Caco-2 (cell line): Measurements from ENCODE around the gene LARP1B. TPM values are rescaled to one million over a fixed set of nuclear protein-coding genes. Genes with fewer than 3 reads are reported as not detected.

ENCODE experiments used
- BruUV-seq: library from RNA; stranded (reverse); fragments of 400-500 nt; replicated peaks from 2 replicates; lab custom pipeline; 2021; lab: Mats Ljungman, UMichigan
- CTCF ChIA-PET: fragments of 300-600 bp; sonication (Branson Sonifier 250); formaldehyde crosslinking; loops from one replicate; lab custom pipeline; 2022; ENCODE audit warnings: antibody characterized with exemption; lab: Charles Lee
- POLR2A ChIA-PET: fragments of 300-600 bp; sonication (Branson Sonifier 250); formaldehyde crosslinking; loops from one replicate; lab custom pipeline; 2022; ENCODE audit warnings: antibody characterized with exemption; lab: Charles Lee
- DNase-seq, 2 experiments: peaks; one replicate each; pipeline versions ENCODE4 v3.0.0 to v3.0.0-alpha.2; 2020 to 2022
- H3K27me3 ChIP-seq: replicated peaks from 2 replicates; pipeline ENCODE4 v1.6.0; 2011; ENCODE audit warnings: low read length; ENCODE audit not compliant: control insufficient read depth, insufficient read depth
- H3K36me3 ChIP-seq: 2 replicates; pipeline ENCODE4 v1.5.1; 2011; ENCODE audit warnings: low read length; ENCODE audit not compliant: control insufficient read depth, insufficient read depth
- H3K4me1 ChIP-seq: fragments of 250-450 bp; sonication (Bioruptor Pico); 2 replicates; pipeline ENCODE4 v1.5.1; 2020; ENCODE audit warnings: mild to moderate bottlenecking
- H3K4me3 ChIP-seq: 2 replicates; pipeline ENCODE4 v1.5.1; 2011; ENCODE audit warnings: low read depth, mild to moderate bottlenecking, control low read depth, low read length
- H3K9me3 ChIP-seq: fragments of 250-450 bp; sonication (Bioruptor Pico); 2 replicates; pipeline ENCODE4 v1.5.1; 2020; ENCODE audit warnings: mild to moderate bottlenecking, moderate library complexity
- H3K27ac Mint-ChIP-seq: one replicate; pipeline ENCODE4 v1.8.0; 2022; ENCODE audit warnings: mixed read lengths; ENCODE audit not compliant: unreplicated experiment
- H3K27me3 Mint-ChIP-seq: one replicate; pipeline ENCODE4 v1.8.0; 2022; ENCODE audit warnings: mixed read lengths; ENCODE audit not compliant: insufficient read depth, unreplicated experiment
- H3K36me3 Mint-ChIP-seq: one replicate; pipeline ENCODE4 v1.8.0; 2022; ENCODE audit warnings: mild to moderate bottlenecking, mixed read lengths; ENCODE audit not compliant: insufficient read depth, unreplicated experiment
- H3K4me1 Mint-ChIP-seq: one replicate; pipeline ENCODE4 v1.8.0; 2022; ENCODE audit warnings: low read depth, mixed read lengths; ENCODE audit not compliant: unreplicated experiment
- H3K4me3 Mint-ChIP-seq: one replicate; pipeline ENCODE4 v1.8.0; 2022; ENCODE audit warnings: mild to moderate bottlenecking, moderate library complexity, mixed read lengths; ENCODE audit not compliant: unreplicated experiment
- H3K9me3 Mint-ChIP-seq: one replicate; pipeline ENCODE4 v1.8.0; 2022; ENCODE audit warnings: mixed read lengths; ENCODE audit not compliant: unreplicated experiment
- intact Hi-C: fragments of 100-400 bp; cut with micrococcal nuclease; formaldehyde crosslinking; loops from one replicate; pipeline ENCODE4 v1.10.0; 2022; ENCODE audit not compliant: unreplicated experiment
- total RNA-seq: library from RNA; stranded (reverse); gene quantifications from 2 replicates; pipeline ENCODE4 v1.2.3, GENCODE V29; 2022
- TF ChIP-seq, protein P1 (sequence below), 2 experiments: fragments of 200-600 bp in 1 of 2; IDR thresholded peaks; 1 replicate in 1 of 2; 2 replicates in 1 of 2; pipeline versions ENCODE4 v1.5.1 to v1.8.0; 2011 to 2022; ENCODE audit warnings: antibody characterized with exemption in 1 of 2, control low read depth in 1 of 2, inconsistent platforms in 1 of 2, low read depth in 1 of 2, low read length in 1 of 2, mild to moderate bottlenecking in 1 of 2, moderate library complexity in 1 of 2; ENCODE audit not compliant: insufficient read depth in 1 of 2, severe bottlenecking in 1 of 2, unreplicated experiment in 1 of 2

The LARP1B gene
- total RNA-seq, 1 experiment from 2014 or later: 23.6 TPM

DNA sequence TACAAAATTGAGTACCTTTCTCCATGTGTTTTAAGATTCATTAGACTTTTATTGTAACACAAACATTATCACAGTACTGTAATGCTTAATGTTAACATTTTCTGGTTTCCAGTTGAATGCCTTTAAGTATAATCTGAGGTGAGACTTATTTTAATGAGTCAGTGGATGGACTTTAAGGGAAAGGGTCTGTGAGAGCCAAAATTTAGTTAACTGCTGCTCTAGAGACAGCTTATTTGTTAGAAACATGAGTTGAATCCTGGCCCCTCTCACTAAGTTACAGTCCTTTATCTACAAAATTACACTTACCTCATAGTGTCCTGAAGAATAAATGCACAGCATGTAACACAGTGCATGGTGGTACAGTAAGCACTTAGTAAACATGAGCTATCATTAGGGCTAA, 160.5 kb downstream of the LARP1B start:
- ChIA-PET CTCF (no interaction called here), POLR2A (no interaction called here)
- intact Hi-C loops: loop anchor here (2.0 to 10.0 kb wide), 3 partner anchors 31 to 203 kb away; no protein-coding TSS in a partner anchor
- Mint-ChIP-seq H3K4me1 (no peaks in the 10 kb centered on the region), H3K27me3 (no peaks in the 10 kb centered on the region), H3K9me3 (no peaks in the 10 kb centered on the region), H3K4me3 (no peak overlapping the region), H3K36me3 (no peaks in the 10 kb centered on the region), H3K27ac (no peak overlapping the region)
- Histone ChIP-seq H3K27me3 (no peaks in the 10 kb centered on the region), H3K4me1 (no peaks in the 10 kb centered on the region), H3K9me3 (no peaks in the 10 kb centered on the region), H3K36me3 (no peaks in the 10 kb centered on the region), H3K4me3 (no peak overlapping the region)
- DNase-seq: no peak
- TF ChIP-seq, protein P1, sequence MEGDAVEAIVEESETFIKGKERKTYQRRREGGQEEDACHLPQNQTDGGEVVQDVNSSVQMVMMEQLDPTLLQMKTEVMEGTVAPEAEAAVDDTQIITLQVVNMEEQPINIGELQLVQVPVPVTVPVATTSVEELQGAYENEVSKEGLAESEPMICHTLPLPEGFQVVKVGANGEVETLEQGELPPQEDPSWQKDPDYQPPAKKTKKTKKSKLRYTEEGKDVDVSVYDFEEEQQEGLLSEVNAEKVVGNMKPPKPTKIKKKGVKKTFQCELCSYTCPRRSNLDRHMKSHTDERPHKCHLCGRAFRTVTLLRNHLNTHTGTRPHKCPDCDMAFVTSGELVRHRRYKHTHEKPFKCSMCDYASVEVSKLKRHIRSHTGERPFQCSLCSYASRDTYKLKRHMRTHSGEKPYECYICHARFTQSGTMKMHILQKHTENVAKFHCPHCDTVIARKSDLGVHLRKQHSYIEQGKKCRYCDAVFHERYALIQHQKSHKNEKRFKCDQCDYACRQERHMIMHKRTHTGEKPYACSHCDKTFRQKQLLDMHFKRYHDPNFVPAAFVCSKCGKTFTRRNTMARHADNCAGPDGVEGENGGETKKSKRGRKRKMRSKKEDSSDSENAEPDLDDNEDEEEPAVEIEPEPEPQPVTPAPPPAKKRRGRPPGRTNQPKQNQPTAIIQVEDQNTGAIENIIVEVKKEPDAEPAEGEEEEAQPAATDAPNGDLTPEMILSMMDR (IDR thresholded peaks at IDR 0.05; ENCODE audit: insufficient read depth in 1 of 2, low read depth in 1 of 2, low read length in 1 of 2, severe bottlenecking in 1 of 2, unreplicated experiment in 1 of 2): no peak
- BruUV-seq: no TSS peak

DNA sequence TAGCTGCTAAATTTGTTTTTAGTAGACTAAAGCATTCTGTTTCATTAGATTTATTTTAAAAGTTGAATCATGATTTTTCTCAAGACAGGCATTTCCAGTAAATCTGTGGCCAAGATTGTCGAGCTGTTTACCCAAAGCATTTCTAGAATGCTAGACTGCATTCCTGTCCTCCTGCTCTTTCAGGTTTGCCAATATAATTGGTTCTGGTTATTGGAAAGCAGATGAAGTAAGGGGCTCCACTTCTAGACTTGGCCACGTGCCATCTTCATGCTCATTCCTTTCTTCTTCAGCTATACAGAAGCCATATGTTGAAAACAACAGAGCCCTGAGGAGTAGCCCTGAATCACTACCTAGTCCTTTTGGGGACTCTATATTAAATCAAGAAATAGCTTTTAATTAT, 164.0 kb downstream of the LARP1B start:
- Histone ChIP-seq H3K4me1 (no peaks in the 10 kb centered on the region), H3K4me3 (no peak overlapping the region), H3K27me3 (no peaks in the 10 kb centered on the region), H3K9me3 (no peaks in the 10 kb centered on the region), H3K36me3 (no peaks in the 10 kb centered on the region)
- H3K27me3 Mint-ChIP-seq: no peaks in the 10 kb centered on the region
- TF ChIP-seq, protein P1 (IDR thresholded peaks at IDR 0.05; ENCODE audit: insufficient read depth in 1 of 2, low read depth in 1 of 2, low read length in 1 of 2, severe bottlenecking in 1 of 2, unreplicated experiment in 1 of 2): no peak
- intact Hi-C loops: loop anchor here (10.0 kb wide), 1 partner anchor 200 kb away; no protein-coding TSS in a partner anchor
- peaks cover 7% of the 10 kb centered on the region for H3K4me1 Mint-ChIP-seq
- no peak for DNase-seq
- no peak overlapping the region for H3K27ac Mint-ChIP-seq
- BruUV-seq: no TSS peak
- no peaks in the 10 kb centered on the region for H3K36me3 Mint-ChIP-seq
- POLR2A ChIA-PET: interaction anchor here (0.5 kb wide), 1 partner anchor 58 kb away, joined by 3 read pairs; no protein-coding TSS in a partner anchor
- H3K9me3 Mint-ChIP-seq: no peaks in the 10 kb centered on the region
- CTCF ChIA-PET: no interaction called here
- H3K4me3 Mint-ChIP-seq: no peak overlapping the region

DNA sequence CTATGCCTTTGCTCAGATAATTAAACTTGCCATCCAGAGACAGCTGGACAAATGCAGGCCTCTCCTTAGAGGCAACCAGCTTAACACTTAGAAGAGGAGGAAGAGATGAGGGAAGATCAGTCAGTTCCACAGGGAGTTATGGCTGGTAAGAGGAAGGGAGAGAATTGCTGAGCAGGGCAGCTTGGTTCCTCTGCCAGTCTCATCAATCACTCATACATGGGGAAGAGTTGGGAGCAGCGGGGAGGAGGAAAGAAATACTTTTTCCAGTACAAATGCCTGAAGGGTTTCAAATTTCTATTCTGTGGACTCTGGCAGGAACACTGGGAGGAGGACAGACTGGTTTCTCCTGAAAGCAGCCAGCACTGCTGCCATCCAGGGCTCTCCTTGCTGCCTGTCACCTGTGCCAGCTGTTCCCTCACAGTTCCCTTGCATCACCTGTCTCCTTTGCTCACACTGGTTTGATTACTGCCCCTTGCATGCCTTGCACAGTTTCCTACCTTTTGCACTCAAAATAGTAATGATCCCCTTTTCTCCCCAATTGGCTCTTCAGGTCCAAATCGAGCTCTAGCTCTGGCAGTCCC, 167.0 kb downstream of the LARP1B start:
- intact Hi-C loops: loop anchor here (10.0 kb wide), 1 partner anchor 197 kb away; no protein-coding TSS in a partner anchor

More for the DNA sequence above, 167.0 kb downstream of the LARP1B start:
- ChIA-PET CTCF (no interaction called here), POLR2A (no interaction called here)
- DNase-seq: no peak
- no TSS peak for BruUV-seq
- Histone ChIP-seq H3K9me3 (no peaks in the 10 kb centered on the region), H3K27me3 (no peaks in the 10 kb centered on the region), H3K4me3 (no peak overlapping the region), H3K36me3 (no peaks in the 10 kb centered on the region), H3K4me1 (no peaks in the 10 kb centered on the region)
- Mint-ChIP-seq H3K9me3 (no peaks in the 10 kb centered on the region), H3K36me3 (no peaks in the 10 kb centered on the region), H3K27me3 (no peaks in the 10 kb centered on the region), H3K27ac (no peak overlapping the region), H3K4me3 (no peak overlapping the region), H3K4me1 (peaks cover 7% of the 10 kb centered on the region)
- TF ChIP-seq, protein P1 (IDR thresholded peaks at IDR 0.05; ENCODE audit: insufficient read depth in 1 of 2, low read depth in 1 of 2, low read length in 1 of 2, severe bottlenecking in 1 of 2, unreplicated experiment in 1 of 2): no peak
